ENCODE data around the gene ATF7IP2.

DNA sequence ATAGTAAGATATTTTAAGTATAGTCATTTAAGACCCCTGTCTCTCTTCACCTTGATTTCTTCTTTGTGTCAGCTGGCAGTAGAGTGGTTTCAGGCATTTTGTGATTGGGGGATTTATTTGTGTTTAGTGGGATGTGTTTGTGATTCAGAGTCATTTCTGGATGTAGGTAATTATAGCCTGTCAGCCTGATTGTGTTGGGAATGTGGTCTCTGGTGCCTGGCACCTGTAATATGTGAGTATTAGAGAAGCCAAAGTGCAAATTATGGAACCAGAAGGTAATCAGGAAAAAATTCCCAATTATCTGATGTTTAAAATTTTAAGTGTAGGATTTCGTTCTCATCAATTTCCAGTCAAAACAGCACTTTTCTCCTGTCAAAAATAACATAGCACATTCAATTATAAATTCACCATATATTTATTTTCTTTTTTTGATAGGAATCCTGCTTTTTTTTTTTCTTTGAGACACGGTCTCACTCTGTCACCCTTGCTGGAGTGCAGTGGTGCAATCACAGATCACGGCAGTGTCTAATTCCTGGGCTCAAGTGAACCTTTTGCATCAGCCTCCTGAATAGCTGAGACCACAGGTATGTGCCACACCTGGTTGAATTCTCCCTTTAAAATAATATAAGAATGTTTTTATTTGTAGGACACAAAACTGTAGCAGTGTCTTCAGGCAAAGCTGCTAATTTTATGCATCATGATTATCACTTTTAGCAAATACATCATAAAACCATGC, 42.7 kb downstream of the ATF7IP2 start:
- TF ChIP-seq, protein P1, sequence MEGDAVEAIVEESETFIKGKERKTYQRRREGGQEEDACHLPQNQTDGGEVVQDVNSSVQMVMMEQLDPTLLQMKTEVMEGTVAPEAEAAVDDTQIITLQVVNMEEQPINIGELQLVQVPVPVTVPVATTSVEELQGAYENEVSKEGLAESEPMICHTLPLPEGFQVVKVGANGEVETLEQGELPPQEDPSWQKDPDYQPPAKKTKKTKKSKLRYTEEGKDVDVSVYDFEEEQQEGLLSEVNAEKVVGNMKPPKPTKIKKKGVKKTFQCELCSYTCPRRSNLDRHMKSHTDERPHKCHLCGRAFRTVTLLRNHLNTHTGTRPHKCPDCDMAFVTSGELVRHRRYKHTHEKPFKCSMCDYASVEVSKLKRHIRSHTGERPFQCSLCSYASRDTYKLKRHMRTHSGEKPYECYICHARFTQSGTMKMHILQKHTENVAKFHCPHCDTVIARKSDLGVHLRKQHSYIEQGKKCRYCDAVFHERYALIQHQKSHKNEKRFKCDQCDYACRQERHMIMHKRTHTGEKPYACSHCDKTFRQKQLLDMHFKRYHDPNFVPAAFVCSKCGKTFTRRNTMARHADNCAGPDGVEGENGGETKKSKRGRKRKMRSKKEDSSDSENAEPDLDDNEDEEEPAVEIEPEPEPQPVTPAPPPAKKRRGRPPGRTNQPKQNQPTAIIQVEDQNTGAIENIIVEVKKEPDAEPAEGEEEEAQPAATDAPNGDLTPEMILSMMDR (conservative IDR thresholded peaks at IDR 0.05 in 1 of 2, IDR thresholded peaks at IDR 0.05 in 1 of 2; ENCODE audit: extremely low read depth in 1 of 2, insufficient read depth in 1 of 2, low read depth in 1 of 2, low read length in 2 of 2): no peak
- TF ChIP-seq EZH2 (IDR thresholded peaks at IDR 0.05; ENCODE audit: borderline replicate concordance, low read length): no peak
